Mesenchymal stem cell (in vitro differentiated cells and primary cell): Measurements from ENCODE around the gene SLC25A44.

Source experiments
- DNase-seq: peaks from one replicate; pipeline ENCODE4 v3.0.0-alpha.2; 2013
- H2AFZ ChIP-seq: one replicate; pipeline ENCODE4 v1.6.1; 2013; ENCODE audit warnings: low read depth, mild to moderate bottlenecking, control low read depth, inconsistent platforms, low read length, moderate library complexity
- H2AK5ac ChIP-seq: 2 replicates; pipeline ENCODE4 v1.6.1; 2013; ENCODE audit warnings: low read length, moderate library complexity, mild to moderate bottlenecking, inconsistent platforms; ENCODE audit not compliant: severe bottlenecking
- H2BK120ac ChIP-seq: one replicate; pipeline ENCODE4 v1.6.1; 2013; ENCODE audit warnings: low read depth, mild to moderate bottlenecking, inconsistent platforms, low read length, moderate library complexity
- H2BK12ac ChIP-seq, 2 experiments: one replicate each; pipeline ENCODE4 v1.6.1; 2013; ENCODE audit warnings: inconsistent platforms in 2 of 2, low read length in 2 of 2, mild to moderate bottlenecking in 2 of 2, moderate library complexity in 2 of 2, control low read depth in 1 of 2
- H2BK15ac ChIP-seq: one replicate; pipeline ENCODE4 v1.6.1; 2013; ENCODE audit warnings: mild to moderate bottlenecking, low read depth, inconsistent platforms; ENCODE audit not compliant: poor library complexity, severe bottlenecking
- H2BK5ac ChIP-seq: 2 replicates; pipeline ENCODE4 v1.6.1; 2013; ENCODE audit warnings: low read depth, mild to moderate bottlenecking, low read length, control low read depth, inconsistent platforms; ENCODE audit not compliant: poor library complexity, severe bottlenecking
- H3K14ac ChIP-seq, 2 experiments: one replicate each; pipeline ENCODE4 v1.6.1; 2013; ENCODE audit warnings: inconsistent platforms in 2 of 2, low read length in 2 of 2, control low read depth in 1 of 2, mild to moderate bottlenecking in 1 of 2, moderate library complexity in 1 of 2
- H3K18ac ChIP-seq, 2 experiments: one replicate each; pipeline ENCODE4 v1.6.1; 2013; ENCODE audit warnings: inconsistent platforms in 2 of 2, low read length in 2 of 2, control low read depth in 1 of 2, low read depth in 1 of 2, mild to moderate bottlenecking in 1 of 2
- H3K23ac ChIP-seq, 2 experiments: one replicate each; pipeline ENCODE4 v1.6.1; 2013; ENCODE audit warnings: inconsistent platforms in 2 of 2, low read length in 2 of 2, mild to moderate bottlenecking in 2 of 2, moderate library complexity in 2 of 2, control low read depth in 1 of 2
- H3K27ac ChIP-seq: 2 replicates; pipeline ENCODE4 v1.5.1; 2013; ENCODE audit warnings: mild to moderate bottlenecking, moderate library complexity, low read length, control low read depth, inconsistent platforms; ENCODE audit not compliant: poor library complexity, severe bottlenecking
- H3K27me3 ChIP-seq, 2 experiments: 2 replicates each; pipeline versions ENCODE4 v1.6.1 to v1.7.0; 2013; ENCODE audit warnings: low read length in 2 of 2, mild to moderate bottlenecking in 2 of 2, moderate library complexity in 2 of 2, control low read depth in 1 of 2, inconsistent platforms in 1 of 2; ENCODE audit not compliant: control insufficient read depth in 1 of 2, insufficient read depth in 1 of 2
- H3K36me3 ChIP-seq, 2 experiments: 2 replicates each; pipeline versions ENCODE4 v1.6.1 to v1.7.0; 2013; ENCODE audit warnings: low read length in 2 of 2, control low read depth in 1 of 2, inconsistent platforms in 1 of 2, low read depth in 1 of 2, mild to moderate bottlenecking in 1 of 2; ENCODE audit not compliant: insufficient read depth in 2 of 2, control insufficient read depth in 1 of 2
- H3K4ac ChIP-seq, 2 experiments: one replicate each; pipeline ENCODE4 v1.6.1; 2013; ENCODE audit warnings: inconsistent platforms in 2 of 2, low read length in 2 of 2, mild to moderate bottlenecking in 2 of 2, moderate library complexity in 2 of 2, control low read depth in 1 of 2, low read depth in 1 of 2
- H3K4me1 ChIP-seq: 2 replicates; pipeline ENCODE4 v1.6.1; 2013; ENCODE audit warnings: low read depth, low read length, control low read depth; ENCODE audit not compliant: control insufficient read depth, insufficient read depth
- H3K4me2 ChIP-seq: 2 replicates; pipeline ENCODE4 v1.6.1; 2013; ENCODE audit warnings: low read length, mild to moderate bottlenecking, inconsistent platforms; ENCODE audit not compliant: poor library complexity, severe bottlenecking
- H3K4me3 ChIP-seq, 2 experiments: 2 replicates each; pipeline versions ENCODE4 v1.5.1 to v1.7.0; 2013; ENCODE audit warnings: low read length in 2 of 2, mild to moderate bottlenecking in 2 of 2, control low read depth in 1 of 2, low read depth in 1 of 2; ENCODE audit not compliant: insufficient read depth in 1 of 2
- H3K79me1 ChIP-seq: replicated peaks from 2 replicates; pipeline ENCODE4 v1.6.1; 2013; ENCODE audit warnings: mild to moderate bottlenecking, control low read depth, low read length, inconsistent platforms; ENCODE audit not compliant: poor library complexity, severe bottlenecking
- H3K9ac ChIP-seq: 2 replicates; pipeline ENCODE4 v1.7.0; 2013; ENCODE audit warnings: mild to moderate bottlenecking, low read length, moderate library complexity
- H3K9me3 ChIP-seq: 2 replicates; pipeline ENCODE4 v1.7.0; 2013; ENCODE audit warnings: mild to moderate bottlenecking, low read length; ENCODE audit not compliant: control insufficient read depth
- H4K8ac ChIP-seq: one replicate; pipeline ENCODE4 v1.6.1; 2013; ENCODE audit warnings: inconsistent platforms, mild to moderate bottlenecking, low read length, moderate library complexity
- H4K91ac ChIP-seq: one replicate; pipeline ENCODE4 v1.6.1; 2013; ENCODE audit warnings: mild to moderate bottlenecking, low read length, inconsistent platforms
- WGBS: methylation state at CpG from one replicate; pipeline ENCODE4 v1.1.7; 2013; ENCODE audit warnings: mixed read lengths; 5-methylcytosine and 5-hydroxymethylcytosine counted together

The SLC25A44 gene

DNA sequence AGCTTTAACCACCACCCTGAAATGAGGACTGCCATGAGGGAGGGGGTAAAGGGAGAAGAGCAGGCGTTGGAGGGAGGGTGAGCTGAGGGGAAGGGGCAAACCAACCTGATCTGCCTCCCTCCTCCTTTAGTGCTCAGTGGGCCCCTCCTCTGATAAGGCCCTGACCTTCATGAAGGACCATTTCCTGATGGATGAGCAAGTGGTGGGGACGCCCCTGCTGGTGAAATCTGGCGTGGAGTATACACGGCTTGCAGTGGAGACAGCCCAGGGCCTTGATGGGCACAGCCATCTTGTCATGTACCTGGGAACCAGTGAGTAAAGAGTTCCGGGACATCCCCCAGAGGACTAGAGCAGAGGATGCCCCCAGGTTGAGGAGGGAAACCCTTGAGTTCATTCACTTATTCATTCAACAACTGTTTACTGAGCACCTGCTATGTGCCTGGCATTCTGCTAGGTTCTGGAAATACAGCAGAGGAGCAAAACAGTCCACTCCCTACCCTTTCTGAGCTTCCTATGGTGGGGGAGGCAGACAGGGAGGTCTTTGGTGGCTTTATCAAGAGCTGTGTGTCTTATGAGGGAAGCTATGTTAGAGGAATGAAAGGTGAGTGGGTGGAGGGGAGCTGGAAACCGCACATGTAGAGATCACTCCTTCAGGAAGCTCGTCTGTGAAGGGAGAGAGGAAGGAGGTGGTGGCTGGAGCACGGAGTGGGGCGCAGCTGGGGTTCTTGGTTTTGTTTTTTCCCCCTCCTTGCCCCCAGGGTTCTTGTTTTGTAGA is 21.0 kb upstream of the SLC25A44 start:
- H2BK15ac ChIP-seq, result no peak overlapping the region
- H3K14ac ChIP-seq, result no peak overlapping the region
- no peaks in the 10 kb centered on the region for H3K36me3 ChIP-seq
- no peak overlapping the region for H3K18ac ChIP-seq
- peaks cover 9% of the 10 kb centered on the region for H3K4me1 ChIP-seq
- H4K91ac ChIP-seq, result no peak overlapping the region
- DNase-seq, result no peak
- H3K27ac ChIP-seq, result no peak overlapping the region
- no peak overlapping the region for H2BK120ac ChIP-seq
- H2BK5ac ChIP-seq, result no peak overlapping the region
- no peak overlapping the region for H3K4ac ChIP-seq
- H3K23ac ChIP-seq, result no peak overlapping the region
- H3K79me1 ChIP-seq, result no peaks in the 10 kb centered on the region
- H2BK12ac ChIP-seq, result no peak overlapping the region
- no peak overlapping the region for H3K9ac ChIP-seq
- no peak overlapping the region for H4K8ac ChIP-seq
- no peak overlapping the region for H2AK5ac ChIP-seq
- H3K4me3 ChIP-seq, result no peak overlapping the region
- WGBS, result 80% methylated on average over 8 of the region's 9 CpGs
- peaks cover 0 to 17% of the 10 kb centered on the region in 2 experiments for H3K27me3 ChIP-seq
- H3K4me2 ChIP-seq, result no peak overlapping the region
- H3K9me3 ChIP-seq, result no peaks in the 10 kb centered on the region
- H2AFZ ChIP-seq, result no peak overlapping the region

DNA sequence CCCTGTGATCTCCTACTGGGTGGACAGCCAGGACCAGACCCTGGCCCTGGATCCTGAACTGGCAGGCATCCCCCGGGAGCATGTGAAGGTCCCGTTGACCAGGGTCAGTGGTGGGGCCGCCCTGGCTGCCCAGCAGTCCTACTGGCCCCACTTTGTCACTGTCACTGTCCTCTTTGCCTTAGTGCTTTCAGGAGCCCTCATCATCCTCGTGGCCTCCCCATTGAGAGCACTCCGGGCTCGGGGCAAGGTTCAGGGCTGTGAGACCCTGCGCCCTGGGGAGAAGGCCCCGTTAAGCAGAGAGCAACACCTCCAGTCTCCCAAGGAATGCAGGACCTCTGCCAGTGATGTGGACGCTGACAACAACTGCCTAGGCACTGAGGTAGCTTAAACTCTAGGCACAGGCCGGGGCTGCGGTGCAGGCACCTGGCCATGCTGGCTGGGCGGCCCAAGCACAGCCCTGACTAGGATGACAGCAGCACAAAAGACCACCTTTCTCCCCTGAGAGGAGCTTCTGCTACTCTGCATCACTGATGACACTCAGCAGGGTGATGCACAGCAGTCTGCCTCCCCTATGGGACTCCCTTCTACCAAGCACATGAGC is 17.2 kb upstream of the SLC25A44 start:
- Histone ChIP-seq H3K4me2 (no peak overlapping the region), H3K9ac (no peak overlapping the region), H2AFZ (no peak overlapping the region), H3K36me3 (no peaks in the 10 kb centered on the region), H2BK120ac (no peak overlapping the region), H2BK5ac (no peak overlapping the region), H3K18ac (no peak overlapping the region), H3K27me3 (peaks cover 0 to 17% of the 10 kb centered on the region in 2 experiments), H3K23ac (no peak overlapping the region), H3K4me3 (no peak overlapping the region), H4K8ac (no peak overlapping the region), H3K9me3 (no peaks in the 10 kb centered on the region), H3K27ac (no peak overlapping the region), H2BK12ac (no peak overlapping the region), H3K79me1 (no peaks in the 10 kb centered on the region), H3K4ac (no peak overlapping the region), H3K14ac (no peak overlapping the region), H4K91ac (no peak overlapping the region), H2BK15ac (peak overlapping the region; percentile 13), H3K4me1 (peaks cover 17% of the 10 kb centered on the region), H2AK5ac (no peak overlapping the region)
- 89% methylated on average over 12 of the region's 12 CpGs for WGBS
- no peak for DNase-seq

DNA sequence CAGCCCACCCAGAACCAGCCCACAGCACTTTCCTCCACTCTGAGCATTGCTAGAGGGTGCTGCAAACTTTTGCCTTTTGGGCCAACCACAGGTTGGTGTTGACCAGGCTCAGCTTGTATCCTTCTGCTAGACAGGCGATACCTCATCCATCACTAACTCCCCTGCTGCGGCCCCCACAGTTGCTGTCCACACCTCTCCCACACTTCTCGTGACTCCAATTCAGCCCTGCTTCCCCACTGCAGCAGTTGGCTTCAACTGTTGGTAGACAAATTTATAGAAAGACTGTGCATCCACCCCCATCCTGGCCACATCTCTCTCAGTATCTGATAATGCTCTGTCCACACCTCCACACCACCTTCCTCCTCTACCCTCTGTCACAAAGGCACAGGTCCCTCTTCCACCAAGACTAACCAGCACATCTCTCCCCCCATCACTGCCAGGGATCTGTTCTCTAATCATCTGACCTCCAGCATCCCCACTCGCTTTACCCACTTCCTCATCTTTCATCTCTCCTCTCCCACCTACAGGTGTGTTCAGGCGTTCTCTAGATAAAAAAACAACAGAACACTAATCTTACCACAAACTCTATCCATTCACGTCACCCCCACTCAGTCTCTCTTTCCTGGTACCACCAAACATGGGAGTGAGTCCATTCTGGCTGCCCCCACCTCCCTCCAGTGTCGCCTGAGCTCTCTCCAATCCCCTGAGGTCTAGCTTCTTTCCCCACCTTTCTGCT is 15.8 kb upstream of the SLC25A44 start:
- Histone ChIP-seq H2BK12ac (peak overlapping the region in 1 of 2 experiments; percentile 19), H4K8ac (no peak overlapping the region), H3K27me3 (peaks cover 0 to 17% of the 10 kb centered on the region in 2 experiments), H2BK15ac (no peak overlapping the region), H3K9ac (no peak overlapping the region), H3K18ac (no peak overlapping the region), H2BK120ac (no peak overlapping the region), H3K4me3 (no peak overlapping the region), H2BK5ac (no peak overlapping the region), H3K4me2 (no peak overlapping the region), H3K4ac (no peak overlapping the region), H3K9me3 (no peaks in the 10 kb centered on the region), H4K91ac (no peak overlapping the region), H2AK5ac (peak overlapping the region; percentile 93), H3K4me1 (peaks cover 17% of the 10 kb centered on the region), H2AFZ (no peak overlapping the region), H3K27ac (no peak overlapping the region), H3K14ac (no peak overlapping the region), H3K23ac (no peak overlapping the region), H3K79me1 (no peaks in the 10 kb centered on the region), H3K36me3 (no peaks in the 10 kb centered on the region)
- WGBS, result 93% methylated on average over 7 of the region's 7 CpGs
- DNase-seq, result no peak

DNA sequence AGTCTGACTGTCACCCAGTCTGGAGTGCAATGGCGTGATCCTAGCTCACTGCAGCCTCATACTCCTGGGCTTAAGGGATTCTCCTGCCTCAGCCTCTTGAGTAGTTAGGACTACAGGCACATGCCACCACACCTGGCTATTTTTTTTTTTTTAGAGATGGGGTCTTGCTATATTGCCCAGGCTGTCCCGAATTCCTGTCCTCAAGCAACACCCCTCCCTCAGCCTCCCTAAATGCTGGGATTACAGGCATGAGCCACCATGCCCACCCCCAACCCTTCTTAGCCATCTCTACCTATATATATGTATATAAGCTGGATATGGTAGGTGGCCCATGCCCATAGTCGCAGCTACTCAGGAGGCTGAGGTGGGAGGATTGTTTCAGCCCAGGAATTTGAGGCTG is 13.4 kb upstream of the SLC25A44 start:
- Histone ChIP-seq H3K9me3 (no peaks in the 10 kb centered on the region), H3K23ac (no peak overlapping the region), H2BK5ac (no peak overlapping the region), H2BK120ac (no peak overlapping the region), H2AFZ (no peak overlapping the region), H3K27ac (no peak overlapping the region), H3K9ac (no peak overlapping the region), H3K4me3 (no peak overlapping the region), H3K18ac (no peak overlapping the region), H4K8ac (no peak overlapping the region), H2BK15ac (no peak overlapping the region), H3K14ac (no peak overlapping the region), H3K4me2 (no peak overlapping the region), H3K4ac (no peak overlapping the region), H3K36me3 (no peaks in the 10 kb centered on the region), H3K79me1 (no peaks in the 10 kb centered on the region), H2AK5ac (peak overlapping the region; percentile 20), H3K4me1 (peaks cover 17% of the 10 kb centered on the region), H2BK12ac (no peak overlapping the region), H4K91ac (no peak overlapping the region), H3K27me3 (no peaks in the 10 kb centered on the region)
- 100% methylated on average over 1 of the region's 3 CpGs for whole genome bisulfite sequencing
- DNase-seq, result no peak
